Naive thymus-derived CD8-positive, alpha-beta T cell (primary cell): Measurements from ENCODE around the gene PIGL. TPM values are rescaled to one million over a fixed set of nuclear protein-coding genes. Genes with fewer than 3 reads are reported as not detected.

Experiments used
- ATAC-seq, 2 donors: fragments of 150-1000 bp; cut with Tn5 transposase in 1 of 2; sonication (Bioruptor Pico), chemical (Tn5 transposase) in 1 of 2; 1 replicate in 1 of 2; 2 replicates in 1 of 2; pipeline ENCODE4 v1.10.0; 2021; ENCODE audit warnings: mild to moderate bottlenecking in 2 of 2, moderate library complexity in 2 of 2
- POLR2A ChIA-PET: fragments of 350-600 bp; sonication (Branson Sonifier 250); formaldehyde crosslinking; loops from one replicate; lab custom pipeline; 2021; ENCODE audit warnings: antibody characterized with exemption; lab: Charles Lee
- DNase-seq, 10 donors: peaks; one replicate each; pipeline versions ENCODE4 v3.0.0 to v3.0.0-alpha.2; 2020 to 2022
- H3K27ac Mint-ChIP-seq, 10 donors: one replicate each; pipeline ENCODE4 v1.8.0; 2020 to 2022; ENCODE audit warnings: mild to moderate bottlenecking in 10 of 10, mixed read lengths in 10 of 10, moderate library complexity in 4 of 10, inconsistent platforms in 1 of 10
- H3K27me3 Mint-ChIP-seq, 5 donors: one replicate each; pipeline ENCODE4 v1.8.0; 2021 to 2022; ENCODE audit warnings: mixed read lengths in 5 of 5
- H3K36me3 Mint-ChIP-seq, 3 donors: one replicate each; pipeline ENCODE4 v1.8.0; 2020 to 2022; ENCODE audit warnings: mixed read lengths in 3 of 3, mild to moderate bottlenecking in 2 of 3, inconsistent platforms in 1 of 3
- H3K4me1 Mint-ChIP-seq, 4 donors: one replicate each; pipeline ENCODE4 v1.8.0; 2021 to 2022; ENCODE audit warnings: mixed read lengths in 4 of 4
- H3K4me3 Mint-ChIP-seq, 10 donors: one replicate each; pipeline ENCODE4 v1.8.0; 2020 to 2022; ENCODE audit warnings: mild to moderate bottlenecking in 10 of 10, mixed read lengths in 10 of 10, moderate library complexity in 6 of 10, inconsistent platforms in 1 of 10
- H3K9me3 Mint-ChIP-seq, 9 donors: one replicate each; pipeline ENCODE4 v1.8.0; 2020 to 2022; ENCODE audit warnings: mixed read lengths in 9 of 9, mild to moderate bottlenecking in 3 of 9, inconsistent platforms in 1 of 9, moderate library complexity in 1 of 9
- polyA plus RNA-seq, 3 donors: library from polyadenylated mRNA; unstranded; fragments of 300-500 nt; fragmentation: Illumina TruSeq; gene quantifications; one replicate each; pipeline ENCODE4 v1.2.3, GENCODE V29; 2021
- total RNA-seq, 8 experiments: library from RNA in 2 of 8; stranded (reverse) in 2 of 8; gene quantifications; one replicate each; pipeline ENCODE4 v1.2.3 and lab custom pipeline; 2021 to 2026

PIGL gene
- total and polyA plus RNA-seq, 5 experiments from 2014 or later = 9.2 to 98.2 (median 14.3) TPM

- peaks cover 0 to 31% (median 14%) of the 10 kb centered on the region in 3 donors for H3K36me3 Mint-ChIP-seq
- no peaks in the 10 kb centered on the region for H3K27me3 Mint-ChIP-seq
- H3K4me3 Mint-ChIP-seq = no peak overlapping the region
- H3K27ac Mint-ChIP-seq = peak overlapping the region in 3 of 10 donors; percentile 24 to 58 (median 34)
- H3K9me3 Mint-ChIP-seq = no peaks in the 10 kb centered on the region
- POLR2A ChIA-PET = no interaction called here
- DNase-seq (no peak), ATAC-seq (no peak)
- H3K4me1 Mint-ChIP-seq = peaks cover 6 to 12% (median 8%) of the 10 kb centered on the region in 4 donors
Observed at GRCh38 chr17:16255481-16255921, 38.5 kb downstream of the PIGL start.

- Mint-ChIP-seq H3K27me3 (no peaks in the 10 kb centered on the region), H3K4me3 (no peak overlapping the region), H3K4me1 (peaks cover 4 to 12% (median 8%) of the 10 kb centered on the region in 4 donors), H3K36me3 (peaks cover 0 to 33% (median 11%) of the 10 kb centered on the region in 3 donors), H3K9me3 (no peaks in the 10 kb centered on the region), H3K27ac (no peak overlapping the region)
- ATAC-seq (no peak), DNase-seq (no peak)
- POLR2A ChIA-PET = no interaction called here
Observed at GRCh38 chr17:16258901-16259300, 41.9 kb downstream of the PIGL start.

- DNase-seq (no peak), ATAC-seq (no peak)
- Mint-ChIP-seq H3K27ac (no peak overlapping the region), H3K9me3 (no peaks in the 10 kb centered on the region), H3K36me3 (peaks cover 0 to 29% (median 9%) of the 10 kb centered on the region in 3 donors), H3K4me1 (peaks cover 4 to 10% (median 8%) of the 10 kb centered on the region in 4 donors), H3K4me3 (no peak overlapping the region), H3K27me3 (no peaks in the 10 kb centered on the region)
- POLR2A ChIA-PET = no interaction called here
Observed at GRCh38 chr17:16259926-16260325, 42.9 kb downstream of the PIGL start.

GRCh38 chr17:16261049-16261448 lies 44.0 kb downstream of the PIGL start:
- POLR2A ChIA-PET = interaction anchor here (0.5 kb wide), 1 partner anchor 76 kb away, joined by 3 read pairs; no protein-coding TSS in a partner anchor
- Mint-ChIP-seq H3K9me3 (no peaks in the 10 kb centered on the region), H3K27ac (peak overlapping the region in 1 of 10 donors; percentile 81), H3K4me1 (peaks cover 0 to 6% (median under 1%) of the 10 kb centered on the region in 4 donors), H3K27me3 (no peaks in the 10 kb centered on the region), H3K36me3 (peaks cover 0 to 19% (median 5%) of the 10 kb centered on the region in 3 donors), H3K4me3 (no peak overlapping the region)
- no peak for DNase-seq
- ATAC-seq = no peak

DNA sequence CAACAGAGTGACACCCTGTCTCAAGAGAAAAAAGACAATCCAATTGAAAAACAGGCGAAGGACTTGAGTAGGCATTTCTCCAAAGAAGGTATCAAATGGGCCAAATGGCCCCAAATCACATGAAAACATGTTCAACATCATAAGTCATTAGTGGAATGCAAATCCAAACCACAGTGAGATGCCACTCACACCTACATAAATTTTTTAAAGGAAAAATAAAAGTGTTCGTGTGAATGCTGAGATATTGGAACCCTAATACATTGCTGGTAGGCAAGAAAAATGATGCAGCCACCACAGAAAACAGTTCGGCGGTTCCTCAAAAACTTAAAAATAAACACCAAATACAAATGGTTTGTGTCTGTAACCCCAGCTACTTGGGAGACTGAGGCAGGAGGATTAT lies 45.2 kb downstream of the PIGL start:
- Mint-ChIP-seq H3K4me1 (peaks cover 5 to 10% (median 7%) of the 10 kb centered on the region in 4 donors), H3K27ac (no peak overlapping the region), H3K4me3 (no peak overlapping the region), H3K27me3 (no peaks in the 10 kb centered on the region), H3K36me3 (peaks cover 0 to 17% (median 5%) of the 10 kb centered on the region in 3 donors), H3K9me3 (no peaks in the 10 kb centered on the region)
- DNase-seq (no peak), ATAC-seq (no peak)
- POLR2A ChIA-PET = no interaction called here

- H3K9me3 Mint-ChIP-seq = no peaks in the 10 kb centered on the region
- no peak for ATAC-seq
- POLR2A ChIA-PET = interaction anchor here (0.6 to 2.0 kb wide), 4 partner anchors 9 to 174 kb away, joined by 4 to 11 read pairs (median 6); no protein-coding TSS in a partner anchor
Observed at GRCh38 chr17:16267174-16267573, 50.2 kb downstream of the PIGL start.

DNA sequence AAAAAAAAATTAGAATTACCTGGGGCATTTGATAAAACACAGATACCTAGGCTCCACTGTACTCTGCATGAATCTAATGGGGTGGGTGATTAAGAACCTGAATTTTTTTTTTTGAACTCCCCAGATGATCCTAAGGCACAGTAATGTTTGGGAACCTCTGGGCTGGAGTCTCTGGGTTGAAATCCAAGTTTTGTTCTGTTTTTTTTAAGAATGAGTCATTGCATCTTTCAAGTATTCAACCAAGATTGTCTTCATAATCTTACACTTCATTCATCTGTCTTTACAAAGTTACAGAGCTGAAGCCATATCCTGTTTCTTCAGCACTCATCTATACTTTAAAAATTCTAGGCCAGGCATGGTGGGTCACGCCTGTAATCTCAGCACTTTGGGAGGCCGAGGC lies 52.6 kb downstream of the PIGL start:
- Mint-ChIP-seq H3K36me3 (peaks cover 0 to 5% (median 2%) of the 10 kb centered on the region in 3 donors), H3K27me3 (no peaks in the 10 kb centered on the region), H3K4me1 (peaks cover 27 to 39% (median 33%) of the 10 kb centered on the region in 4 donors), H3K4me3 (peak overlapping the region in 6 of 10 donors; percentile 12 to 63 (median 41)), H3K9me3 (no peaks in the 10 kb centered on the region), H3K27ac (peak overlapping the region in 8 of 10 donors; percentile 24 to 91 (median 64))
- DNase-seq (no peak), ATAC-seq (no peak)
- POLR2A ChIA-PET = interaction anchor here (0.6 to 0.7 kb wide), 2 partner anchors 17 to 109 kb away, joined by 3 to 6 read pairs; no protein-coding TSS in a partner anchor

More at GRCh38 chr17:16267174-16267573, 50.2 kb downstream of the PIGL start:
- peaks cover 20 to 36% (median 30%) of the 10 kb centered on the region in 4 donors for H3K4me1 Mint-ChIP-seq
- no peaks in the 10 kb centered on the region for H3K36me3 Mint-ChIP-seq
- H3K27me3 Mint-ChIP-seq = no peaks in the 10 kb centered on the region
- peak overlapping the region; percentile 48 to 95 (median 87) for H3K27ac Mint-ChIP-seq
- DNase-seq = no peak
- peak overlapping the region in 8 of 10 donors; percentile 37 to 82 (median 64) for H3K4me3 Mint-ChIP-seq

DNA sequence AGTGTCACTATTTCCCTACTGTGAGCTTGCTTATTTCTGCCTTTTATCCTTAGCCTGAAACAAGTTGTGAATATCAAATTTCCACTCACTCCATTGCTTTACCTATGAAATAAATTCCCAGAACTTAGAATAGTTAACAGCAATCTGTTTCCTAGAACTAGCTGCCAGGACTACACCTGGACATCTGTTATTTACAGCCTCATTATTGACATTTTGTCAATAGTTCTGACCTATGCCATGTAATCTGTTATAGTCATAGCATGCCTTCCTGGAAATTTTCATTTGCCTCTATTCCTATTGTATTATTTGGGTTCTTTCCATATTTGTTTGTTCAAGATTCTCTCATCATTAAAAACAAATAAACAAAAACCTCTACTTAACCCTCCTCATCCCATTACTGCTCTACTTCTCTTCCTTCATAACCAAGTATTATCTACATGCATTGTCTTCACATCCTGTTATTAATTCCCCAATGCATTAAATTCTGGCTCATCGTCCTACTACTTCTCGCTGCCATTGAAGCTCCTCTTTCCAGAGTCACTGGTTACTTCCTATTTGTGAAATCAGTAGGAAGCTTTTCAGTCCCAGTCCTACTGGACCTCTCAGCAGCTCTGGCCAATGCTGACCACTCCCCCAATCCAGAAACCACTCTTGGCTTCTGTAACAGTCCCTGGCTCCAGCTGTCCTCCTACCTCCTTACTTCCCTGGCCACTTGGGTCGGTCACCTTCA lies 55.3 kb downstream of the PIGL start:
- ATAC-seq = no peak
- no peak for DNase-seq
- H3K36me3 Mint-ChIP-seq = peaks cover 3 to 14% (median 8%) of the 10 kb centered on the region in 3 donors
- H3K27ac Mint-ChIP-seq = peak overlapping the region in 2 of 10 donors; percentile 24 to 78
- H3K9me3 Mint-ChIP-seq = peaks cover 0 to 8% (median 0%) of the 10 kb centered on the region in 9 donors
- H3K4me1 Mint-ChIP-seq = peaks cover 19 to 31% (median 26%) of the 10 kb centered on the region in 4 donors
- no peaks in the 10 kb centered on the region for H3K27me3 Mint-ChIP-seq
- POLR2A ChIA-PET = interaction anchor here (1.1 kb wide), 1 partner anchor 41 kb away, joined by 3 read pairs; no protein-coding TSS in a partner anchor
- no peak overlapping the region for H3K4me3 Mint-ChIP-seq

DNA sequence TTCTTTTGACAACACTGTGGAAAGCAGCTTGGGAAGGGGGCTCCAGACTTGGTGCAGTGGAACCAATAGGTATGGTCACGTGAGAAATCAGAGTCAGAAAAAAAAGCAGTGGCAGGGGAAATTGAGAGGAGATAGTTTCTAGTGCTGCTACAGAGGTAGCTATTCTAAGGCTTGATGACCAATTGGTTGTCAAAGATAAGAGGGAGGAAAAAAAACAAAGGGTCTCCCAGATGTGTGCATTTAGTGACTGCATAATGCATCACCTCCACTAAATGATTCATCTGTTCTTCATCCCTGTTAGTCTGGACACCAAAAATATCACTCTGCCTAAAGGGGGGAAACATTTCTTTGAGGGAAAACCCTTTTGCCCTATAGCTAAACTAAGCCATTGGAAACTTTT lies 56.5 kb downstream of the PIGL start:
- Mint-ChIP-seq H3K9me3 (peaks cover 0 to 8% (median 0%) of the 10 kb centered on the region in 9 donors), H3K4me1 (peaks cover 9 to 19% (median 16%) of the 10 kb centered on the region in 4 donors), H3K27ac (peak overlapping the region in 4 of 10 donors; percentile 3 to 48 (median 19)), H3K36me3 (peaks cover 5 to 26% (median 15%) of the 10 kb centered on the region in 3 donors), H3K4me3 (no peak overlapping the region), H3K27me3 (no peaks in the 10 kb centered on the region)
- no peak for DNase-seq
- ATAC-seq = no peak
- POLR2A ChIA-PET = no interaction called here

GRCh38 chr17:16273929-16274339 lies 56.9 kb downstream of the PIGL start:
- H3K27ac Mint-ChIP-seq = peak overlapping the region in 2 of 10 donors; percentile 3 to 59

DNA sequence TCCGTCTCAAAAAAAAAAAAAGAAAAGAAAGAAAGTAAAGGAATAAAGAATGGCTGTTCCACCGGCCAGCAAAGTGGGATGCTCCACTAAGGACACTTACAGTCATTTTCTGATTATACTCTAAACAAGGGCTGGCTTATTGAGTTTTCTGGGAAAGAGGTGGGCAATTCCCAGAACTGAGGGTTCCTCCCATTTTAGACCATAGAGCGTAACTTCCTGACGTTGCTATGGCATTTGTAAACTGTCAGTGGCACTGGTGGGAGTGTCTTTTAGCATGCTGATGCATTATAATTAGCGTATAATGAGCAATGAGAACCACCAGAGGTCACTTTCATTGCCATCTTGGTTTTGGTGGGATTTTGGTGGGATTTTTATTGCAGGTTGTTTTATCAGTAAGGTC lies 58.0 kb downstream of the PIGL start:
- peaks cover 0 to 8% (median 0%) of the 10 kb centered on the region in 9 donors for H3K9me3 Mint-ChIP-seq
- peaks cover under 1 to 11% (median 5%) of the 10 kb centered on the region in 4 donors for H3K4me1 Mint-ChIP-seq
- DNase-seq (no peak), ATAC-seq (no peak)
- no peak overlapping the region for H3K27ac Mint-ChIP-seq
- POLR2A ChIA-PET = no interaction called here
- H3K4me3 Mint-ChIP-seq = no peak overlapping the region
- no peaks in the 10 kb centered on the region for H3K27me3 Mint-ChIP-seq
- H3K36me3 Mint-ChIP-seq = peaks cover 12 to 35% (median 27%) of the 10 kb centered on the region in 3 donors

More at GRCh38 chr17:16273929-16274339, 56.9 kb downstream of the PIGL start:
- Mint-ChIP-seq H3K4me3 (no peak overlapping the region), H3K27me3 (no peaks in the 10 kb centered on the region), H3K36me3 (peaks cover 9 to 30% (median 19%) of the 10 kb centered on the region in 3 donors), H3K9me3 (peaks cover 0 to 8% (median 0%) of the 10 kb centered on the region in 9 donors), H3K4me1 (peaks cover 8 to 15% (median 14%) of the 10 kb centered on the region in 4 donors)
- POLR2A ChIA-PET = no interaction called here
- ATAC-seq = no peak
- DNase-seq = no peak

GRCh38 chr17:16277163-16277562 lies 60.2 kb downstream of the PIGL start:
- H3K27me3 Mint-ChIP-seq = no peaks in the 10 kb centered on the region
- no peak overlapping the region for H3K4me3 Mint-ChIP-seq
- POLR2A ChIA-PET = interaction anchor here (0.6 kb wide), 1 partner anchor 108 kb away, joined by 3 read pairs; no protein-coding TSS in a partner anchor
- no peak overlapping the region for H3K27ac Mint-ChIP-seq
- H3K4me1 Mint-ChIP-seq = peaks cover 0 to 17% (median 7%) of the 10 kb centered on the region in 4 donors
- no peak for DNase-seq
- ATAC-seq = no peak
- H3K36me3 Mint-ChIP-seq = peaks cover 12 to 35% (median 32%) of the 10 kb centered on the region in 3 donors
- H3K9me3 Mint-ChIP-seq = peaks cover 0 to 8% (median 0%) of the 10 kb centered on the region in 9 donors
